Endothelial cell of umbilical vein (primary cell): ENCODE results near the gene NRXN3.

Experiments used
- EZH2 ChIP-seq: IDR thresholded peaks from 2 replicates; pipeline ENCODE4 v1.6.1; 2012; ENCODE audit warnings: borderline replicate concordance, low read depth, mild to moderate bottlenecking, moderate library complexity, low read length, inconsistent platforms; ENCODE audit not compliant: severe bottlenecking
- JUN ChIP-seq: IDR thresholded peaks from 2 replicates; pipeline ENCODE4 v1.6.1; 2011; ENCODE audit warnings: borderline replicate concordance, low read depth; ENCODE audit not compliant: insufficient read length, insufficient read depth
- POLR2A ChIP-seq: IDR thresholded peaks from 2 replicates; pipeline ENCODE4 v1.6.1; 2012; ENCODE audit warnings: low read depth, mild to moderate bottlenecking, control low read depth, low read length
- POLR2AphosphoS5 ChIP-seq: IDR thresholded peaks from 2 replicates; pipeline ENCODE4 v1.6.1; 2012; ENCODE audit warnings: low read depth, mild to moderate bottlenecking, control low read depth, low read length, moderate library complexity; ENCODE audit not compliant: insufficient read depth
- TF ChIP-seq, protein P1 (sequence below), 2 donors: IDR thresholded peaks; 1 replicate in 1 of 2; 2 replicates in 1 of 2; pipeline ENCODE4 v1.5.1; 2011; ENCODE audit warnings: low read length in 2 of 2, mild to moderate bottlenecking in 2 of 2, moderate library complexity in 2 of 2, control low read depth in 1 of 2, inconsistent platforms in 1 of 2, low read depth in 1 of 2; ENCODE audit not compliant: insufficient read depth in 1 of 2; ENCODE audit errors: extremely low read depth in 1 of 2

DNA sequence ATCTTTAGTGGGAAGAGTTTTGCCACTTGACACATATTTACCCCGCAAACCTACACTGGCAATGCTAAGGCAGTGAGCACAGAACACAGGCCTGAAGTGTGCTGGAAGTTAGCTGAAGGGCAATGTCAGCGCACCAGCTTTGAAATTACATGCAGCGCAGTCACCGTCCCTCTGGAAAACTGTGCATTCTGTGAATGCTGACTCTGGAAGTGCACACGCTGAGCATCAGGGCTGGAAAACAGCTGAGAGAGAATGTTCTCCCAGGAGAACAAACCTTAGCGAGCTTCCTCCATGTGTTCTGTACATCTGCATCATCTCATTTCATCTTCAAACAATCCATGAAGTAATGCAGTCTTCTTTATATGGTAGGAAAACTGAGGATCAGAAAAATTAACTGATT is 448.2 kb downstream of the NRXN3 start:
- TF ChIP-seq POLR2A (no peak), POLR2AphosphoS5 (no peak), EZH2 (no peak), JUN (no peak)
- TF ChIP-seq, protein P1, sequence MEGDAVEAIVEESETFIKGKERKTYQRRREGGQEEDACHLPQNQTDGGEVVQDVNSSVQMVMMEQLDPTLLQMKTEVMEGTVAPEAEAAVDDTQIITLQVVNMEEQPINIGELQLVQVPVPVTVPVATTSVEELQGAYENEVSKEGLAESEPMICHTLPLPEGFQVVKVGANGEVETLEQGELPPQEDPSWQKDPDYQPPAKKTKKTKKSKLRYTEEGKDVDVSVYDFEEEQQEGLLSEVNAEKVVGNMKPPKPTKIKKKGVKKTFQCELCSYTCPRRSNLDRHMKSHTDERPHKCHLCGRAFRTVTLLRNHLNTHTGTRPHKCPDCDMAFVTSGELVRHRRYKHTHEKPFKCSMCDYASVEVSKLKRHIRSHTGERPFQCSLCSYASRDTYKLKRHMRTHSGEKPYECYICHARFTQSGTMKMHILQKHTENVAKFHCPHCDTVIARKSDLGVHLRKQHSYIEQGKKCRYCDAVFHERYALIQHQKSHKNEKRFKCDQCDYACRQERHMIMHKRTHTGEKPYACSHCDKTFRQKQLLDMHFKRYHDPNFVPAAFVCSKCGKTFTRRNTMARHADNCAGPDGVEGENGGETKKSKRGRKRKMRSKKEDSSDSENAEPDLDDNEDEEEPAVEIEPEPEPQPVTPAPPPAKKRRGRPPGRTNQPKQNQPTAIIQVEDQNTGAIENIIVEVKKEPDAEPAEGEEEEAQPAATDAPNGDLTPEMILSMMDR (IDR thresholded peaks at IDR 0.05; ENCODE audit: extremely low read depth in 1 of 2, insufficient read depth in 1 of 2, low read depth in 1 of 2, low read length in 2 of 2) = no peak
